HL-60 (cell line): Measurements from ENCODE around the gene RAB8B.
A peak's percentile ranks its signal among the peaks of the same experiment; 100 is the strongest.

Experiments
- DNase-seq, 2 experiments: peaks; one replicate each; pipeline ENCODE4 v3.0.0-alpha.2; 2010 to 2020; ENCODE audit warnings: low read depth in 1 of 2, low spot score in 1 of 2
- H3K27ac ChIP-seq: fragments of 250-450 bp; sonication (Bioruptor Pico); replicated peaks from 2 replicates; pipeline ENCODE4 v1.5.1; 2020; ENCODE audit warnings: mild to moderate bottlenecking, moderate library complexity
- H3K27me3 ChIP-seq: fragments of 250-450 bp; sonication (Bioruptor Pico); 2 replicates; pipeline ENCODE4 v1.5.1; 2021; ENCODE audit warnings: mild to moderate bottlenecking, moderate library complexity; ENCODE audit not compliant: insufficient read depth, poor library complexity, severe bottlenecking
- H3K4me3 ChIP-seq: replicated peaks from 2 replicates; pipeline ENCODE4 v1.5.1; 2011; ENCODE audit warnings: mild to moderate bottlenecking, control low read depth, low read length; ENCODE audit not compliant: insufficient read depth
- CTCF ChIP-seq: IDR thresholded peaks from one replicate; pipeline ENCODE4 v1.5.1; 2011; ENCODE audit warnings: low read length, control low read depth, inconsistent platforms; ENCODE audit not compliant: insufficient read depth
- GABPA ChIP-seq: IDR thresholded peaks from 2 replicates; pipeline ENCODE4 v1.6.1; 2012; ENCODE audit warnings: low read depth
- POLR2AphosphoS5 ChIP-seq: IDR thresholded peaks from 2 replicates; pipeline ENCODE4 v1.6.1; 2012; ENCODE audit warnings: low read depth
- REST ChIP-seq: IDR thresholded peaks from 2 replicates; pipeline ENCODE4 v1.6.1; 2012; ENCODE audit warnings: low read depth; ENCODE audit not compliant: insufficient replicate concordance
- SPI1 ChIP-seq: IDR thresholded peaks from 2 replicates; pipeline ENCODE4 v1.6.1; 2012; ENCODE audit warnings: low read depth, mild to moderate bottlenecking, borderline replicate concordance

Gene RAB8B

GRCh38 chr15:63185206-63185605, 4.2 kb upstream of the RAB8B start:
- DNase-seq, result no peak
- no peaks in the 10 kb centered on the region for H3K27me3 ChIP-seq
- H3K27ac ChIP-seq, result no peak overlapping the region
- TF ChIP-seq CTCF (no peak), REST (no peak), SPI1 (no peak), GABPA (no peak), POLR2AphosphoS5 (no peak)
- H3K4me3 ChIP-seq, result no peak overlapping the region

GRCh38 chr15:63186065-63186464, 3.3 kb upstream of the RAB8B start:
- DNase-seq, result no peak
- no peak overlapping the region for H3K4me3 ChIP-seq
- no peak for TF ChIP-seq GABPA
- no peak for TF ChIP-seq SPI1
- no peaks in the 10 kb centered on the region for H3K27me3 ChIP-seq
- H3K27ac ChIP-seq, result no peak overlapping the region

GRCh38 chr15:63187589-63188226, 1.7 kb upstream of the RAB8B start:
- TF ChIP-seq REST (no peak), POLR2AphosphoS5 (no peak), CTCF (no peak), GABPA (no peak), SPI1 (no peak)
- DNase-seq, result no peak
- no peaks in the 10 kb centered on the region for H3K27me3 ChIP-seq
- no peak overlapping the region for H3K27ac ChIP-seq
- H3K4me3 ChIP-seq, result no peak overlapping the region

GRCh38 chr15:63188247-63188925, 1.0 kb upstream of the RAB8B start:
- no peak for DNase-seq
- TF ChIP-seq POLR2AphosphoS5 (no peak), CTCF (no peak), SPI1 (no peak), REST (no peak), GABPA (no peak)
- no peak overlapping the region for H3K27ac ChIP-seq
- peak overlapping the region; percentile 94 for H3K4me3 ChIP-seq
- no peaks in the 10 kb centered on the region for H3K27me3 ChIP-seq
